AG04450 (cell line): ENCODE measurements around the gene ZBTB32. TPM values are rescaled to one million over a fixed set of nuclear protein-coding genes. Genes with fewer than 3 reads are reported as not detected.
A peak's percentile ranks its signal among the peaks of the same experiment; 100 is the strongest.

Experiments used
- CTCF ChIA-PET: fragments of 300-600, 350-600 bp; formaldehyde crosslinking; extraction: SDS; loops from one replicate; lab custom pipeline; 2022; ENCODE audit warnings: antibody characterized with exemption, inconsistent platforms; lab: Charles Lee
- POLR2A ChIA-PET: fragments of 350-600 bp; formaldehyde crosslinking; extraction: SDS; loops from one replicate; lab custom pipeline; 2021; ENCODE audit warnings: antibody characterized with exemption, inconsistent platforms; lab: Yijun Ruan, JAX
- DNase-seq: peaks from one replicate; pipeline ENCODE4 v3.0.0-alpha.2; 2011; ENCODE audit warnings: low read depth, low spot score
- H3K27ac ChIP-seq: one replicate; pipeline ENCODE4 v1.5.1; 2012; ENCODE audit warnings: low read depth, low read length, control low read depth
- H3K27me3 ChIP-seq: one replicate; pipeline ENCODE4 v1.6.0; 2012; ENCODE audit warnings: low read length; ENCODE audit not compliant: control insufficient read depth, insufficient read depth
- H3K4me3 ChIP-seq: 2 replicates; pipeline ENCODE4 v1.5.1; 2011; ENCODE audit warnings: mild to moderate bottlenecking, low read depth, low read length, control low read depth
- H3K9me3 ChIP-seq: 2 replicates; pipeline ENCODE4 v1.5.1; 2012; ENCODE audit warnings: low read length; ENCODE audit not compliant: control insufficient read depth, insufficient read depth
- CTCF ChIP-seq: IDR thresholded peaks from 2 replicates; pipeline ENCODE4 v1.5.1; 2011; ENCODE audit warnings: low read depth, low read length, control low read depth, inconsistent platforms
- polyA plus RNA-seq: library from polyadenylated mRNA; depleted of rRNA; stranded (reverse); fragments of >200 nt; gene quantifications from 2 replicates; pipeline ENCODE4 v1.2.3, GENCODE V29; 2011

The ZBTB32 gene
- polyA plus RNA-seq, 1 experiment: not detected

- POLR2A ChIA-PET: no interaction called here
- DNase-seq: no peak
- no peaks in the 10 kb centered on the region for H3K27me3 ChIP-seq
- H3K27ac ChIP-seq: no peak overlapping the region
- CTCF ChIA-PET: interaction anchor here (0.6 kb wide), 1 partner anchor 8 kb away, joined by 7 read pairs; the partner anchor contains the start of genes PSENEN and U2AF1L4
- TF ChIP-seq CTCF: no peak
- H3K9me3 ChIP-seq: no peaks in the 10 kb centered on the region
- H3K4me3 ChIP-seq: no peak overlapping the region
Observed at GRCh38 chr19:35753634-35754369, 49.4 kb downstream of the ZBTB32 start.

GRCh38 chr19:35754370-35755130 is 50.2 kb downstream of the ZBTB32 start:
- Histone ChIP-seq H3K27ac (no peak overlapping the region), H3K4me3 (no peak overlapping the region), H3K9me3 (no peaks in the 10 kb centered on the region), H3K27me3 (no peaks in the 10 kb centered on the region)
- no peak for TF ChIP-seq CTCF
- ChIA-PET POLR2A (no interaction called here), CTCF (interaction anchor here (0.6 kb wide), 1 partner anchor 9 kb away, joined by 7 read pairs; the partner anchor contains the start of genes PSENEN and U2AF1L4)
- DNase-seq: no peak

- no peak for DNase-seq
- POLR2A ChIA-PET: no interaction called here
- CTCF ChIA-PET: no interaction called here
- TF ChIP-seq CTCF: no peak
- H3K27me3 ChIP-seq: no peaks in the 10 kb centered on the region
- H3K9me3 ChIP-seq: no peaks in the 10 kb centered on the region
- peak overlapping the region; percentile 66; the same call in 1 of the 2 replicates for H3K4me3 ChIP-seq
- H3K27ac ChIP-seq: peak overlapping the region; percentile 11
Observed at GRCh38 chr19:35755131-35755549, 50.8 kb downstream of the ZBTB32 start.

GRCh38 chr19:35755550-35756376 is 51.4 kb downstream of the ZBTB32 start:
- Histone ChIP-seq H3K4me3 (peak overlapping the region; percentile 66), H3K27me3 (no peaks in the 10 kb centered on the region), H3K27ac (peak overlapping the region; percentile 99), H3K9me3 (no peaks in the 10 kb centered on the region)
- ChIA-PET CTCF (no interaction called here), POLR2A (interaction anchor here (1.8 to 2.2 kb wide), 2 partner anchors 8 to 15 kb away, joined by 16 to 20 read pairs; partner anchors contain the start of gene LIN37)
- no peak for DNase-seq
- TF ChIP-seq CTCF: no peak
